Psoas muscle (tissue), 8 donors: ENCODE results near the gene SRXN1. TPM values are rescaled to one million over a fixed set of nuclear protein-coding genes. Genes with fewer than 3 reads are reported as not detected.
A peak's percentile ranks its signal among the peaks of the same experiment; 100 is the strongest.
"Not testable (repeated sequence)": the region's sequence is repeated elsewhere in the genome, so short reads cannot be mapped to it uniquely, and the experiment has no call there.

Experiments
- ATAC-seq, 4 donors: fragments of 200-7000 bp; cut with Tn5 transposase; one replicate each; pipeline ENCODE4 v1.9.1; 2020; ENCODE audit warnings: moderate library complexity in 3 of 4, mild to moderate bottlenecking in 2 of 4
- DNase-seq, 2 donors: peaks; one replicate each; pipeline ENCODE4 v3.0.0-alpha.2; 2020
- H3K27ac ChIP-seq: fragments of 200-600 bp; one replicate; pipeline ENCODE4 v1.8.0; 2022
- H3K27me3 ChIP-seq, 3 donors: fragments of 200-600 bp in 1 of 3; one replicate each; pipeline versions ENCODE4 v1.6.1 to v1.8.0; 2013 to 2022; ENCODE audit warnings: low read length in 2 of 3, mild to moderate bottlenecking in 2 of 3, moderate library complexity in 1 of 3; ENCODE audit not compliant: insufficient read depth in 3 of 3
- H3K36me3 ChIP-seq, 2 donors: fragments of 200-600 bp in 1 of 2; one replicate each; pipeline versions ENCODE4 v1.6.1 to v1.8.0; 2013 to 2022; ENCODE audit warnings: low read depth in 1 of 2, mild to moderate bottlenecking in 1 of 2, moderate library complexity in 1 of 2; ENCODE audit not compliant: insufficient read depth in 1 of 2
- H3K4me1 ChIP-seq: fragments of 200-600 bp; one replicate; pipeline ENCODE4 v1.8.0; 2022
- H3K4me3 ChIP-seq: fragments of 200-600 bp; one replicate; pipeline ENCODE4 v1.8.0; 2022; ENCODE audit warnings: mild to moderate bottlenecking
- H3K9me3 ChIP-seq: fragments of 200-600 bp; one replicate; pipeline ENCODE4 v1.8.0; 2022
- WGBS, 3 donors: extraction: QIAGEN DNeasy Blood & Tissue Kit; methylation state at CpG; one replicate each; pipeline versions ENCODE4 v1.1.6 to v1.1.7; 2013; 5-methylcytosine and 5-hydroxymethylcytosine counted together
- intact Hi-C, 2 donors: fragments of 100-400 bp; cut with DNase I; formaldehyde crosslinking; loops; one replicate each; pipeline versions ENCODE4 v1.11.0 to v1.14.2; 2022
- polyA plus RNA-seq, 3 donors: library from polyadenylated mRNA; stranded (reverse); fragments of 200-250 nt; gene quantifications; one replicate each; pipeline ENCODE4 v1.2.3, GENCODE V29; 2013
- total RNA-seq, 4 donors: library from RNA; stranded (reverse); fragmentation: NEBNext Ultra II Directional in 2 of 4; extraction: Animal tissue kit (Norgen Biotek cat#: 25700) in 2 of 4; gene quantifications; one replicate each; pipeline versions ENCODE4 v1.2.1 to v1.2.4, GENCODE V29; 2021 to 2023
- TF ChIP-seq, protein P1 (sequence below): fragments of 200-600 bp; IDR thresholded peaks from one replicate; pipeline ENCODE4 v1.8.0; 2022; ENCODE audit warnings: antibody characterized with exemption
- donor health status: healthy with polysubstance abuse.
- donor health status: DM: no; HTN: no; CAD: no; lungs with moderate emphysema.
- donor health status: Bipolar disorder and iron deficiency.
- donor health status: healthy.
- donor health status: DM: yes; HTN: yes; CAD: no.
- donor health status: DM: no; HTN: no; CAD: no.
- donor health status: DM: no; HTN: no; CAD: no.
- donor health status: DM: yes; HTN: yes; CAD: no.

SRXN1 gene
- total and polyA plus RNA-seq, 7 donors = 30.7 to 172 (median 69.6) TPM

DNA sequence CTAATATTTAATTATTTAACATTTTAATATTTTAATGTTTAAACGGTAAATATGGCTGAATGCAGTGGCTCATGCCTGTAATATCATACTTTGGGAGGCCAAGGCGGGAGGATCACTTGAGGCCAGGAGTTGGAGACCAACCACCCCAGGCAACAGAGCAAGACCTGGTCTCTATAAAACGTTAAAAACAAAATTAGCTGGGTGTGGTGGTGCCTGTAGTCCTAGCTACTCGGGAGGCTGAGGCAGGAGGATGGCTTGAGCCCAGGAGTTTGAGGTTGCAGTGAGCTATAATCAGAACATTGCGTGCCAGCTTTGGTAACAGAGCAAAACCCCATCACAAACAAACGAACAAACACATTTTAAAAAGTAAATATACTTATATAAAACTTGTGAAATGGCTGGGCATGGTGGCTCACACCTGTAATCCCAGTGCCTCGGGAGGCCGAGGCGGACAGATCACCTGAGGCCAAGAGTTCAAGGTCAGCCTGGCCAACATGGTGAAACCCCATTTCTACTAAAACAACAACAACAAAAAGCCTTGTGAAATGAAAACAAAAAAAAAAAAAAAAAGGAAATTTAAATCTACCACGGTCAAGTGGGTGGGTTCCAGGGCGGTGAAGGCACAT lies 8.2 kb downstream of the SRXN1 start:
- Histone ChIP-seq H3K4me3 (no peak overlapping the region), H3K9me3 (no peaks in the 10 kb centered on the region), H3K36me3 (peaks cover 11 to 34% of the 10 kb centered on the region in 2 donors), H3K4me1 (peaks cover 6% of the 10 kb centered on the region), H3K27ac (no peak overlapping the region), H3K27me3 (peaks cover 0 to 10% (median 4%) of the 10 kb centered on the region in 3 donors)
- TF ChIP-seq, protein P1, sequence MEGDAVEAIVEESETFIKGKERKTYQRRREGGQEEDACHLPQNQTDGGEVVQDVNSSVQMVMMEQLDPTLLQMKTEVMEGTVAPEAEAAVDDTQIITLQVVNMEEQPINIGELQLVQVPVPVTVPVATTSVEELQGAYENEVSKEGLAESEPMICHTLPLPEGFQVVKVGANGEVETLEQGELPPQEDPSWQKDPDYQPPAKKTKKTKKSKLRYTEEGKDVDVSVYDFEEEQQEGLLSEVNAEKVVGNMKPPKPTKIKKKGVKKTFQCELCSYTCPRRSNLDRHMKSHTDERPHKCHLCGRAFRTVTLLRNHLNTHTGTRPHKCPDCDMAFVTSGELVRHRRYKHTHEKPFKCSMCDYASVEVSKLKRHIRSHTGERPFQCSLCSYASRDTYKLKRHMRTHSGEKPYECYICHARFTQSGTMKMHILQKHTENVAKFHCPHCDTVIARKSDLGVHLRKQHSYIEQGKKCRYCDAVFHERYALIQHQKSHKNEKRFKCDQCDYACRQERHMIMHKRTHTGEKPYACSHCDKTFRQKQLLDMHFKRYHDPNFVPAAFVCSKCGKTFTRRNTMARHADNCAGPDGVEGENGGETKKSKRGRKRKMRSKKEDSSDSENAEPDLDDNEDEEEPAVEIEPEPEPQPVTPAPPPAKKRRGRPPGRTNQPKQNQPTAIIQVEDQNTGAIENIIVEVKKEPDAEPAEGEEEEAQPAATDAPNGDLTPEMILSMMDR = no peak
- intact Hi-C loops = loop anchor here (1.0 to 5.0 kb wide), 2 partner anchors 83 kb away; no protein-coding TSS in a partner anchor
- no peak for DNase-seq
- no peak for ATAC-seq
- WGBS, 3 donors = 66 to 71% (median 68%) methylated on average over 11 of the region's 11 CpGs

DNA sequence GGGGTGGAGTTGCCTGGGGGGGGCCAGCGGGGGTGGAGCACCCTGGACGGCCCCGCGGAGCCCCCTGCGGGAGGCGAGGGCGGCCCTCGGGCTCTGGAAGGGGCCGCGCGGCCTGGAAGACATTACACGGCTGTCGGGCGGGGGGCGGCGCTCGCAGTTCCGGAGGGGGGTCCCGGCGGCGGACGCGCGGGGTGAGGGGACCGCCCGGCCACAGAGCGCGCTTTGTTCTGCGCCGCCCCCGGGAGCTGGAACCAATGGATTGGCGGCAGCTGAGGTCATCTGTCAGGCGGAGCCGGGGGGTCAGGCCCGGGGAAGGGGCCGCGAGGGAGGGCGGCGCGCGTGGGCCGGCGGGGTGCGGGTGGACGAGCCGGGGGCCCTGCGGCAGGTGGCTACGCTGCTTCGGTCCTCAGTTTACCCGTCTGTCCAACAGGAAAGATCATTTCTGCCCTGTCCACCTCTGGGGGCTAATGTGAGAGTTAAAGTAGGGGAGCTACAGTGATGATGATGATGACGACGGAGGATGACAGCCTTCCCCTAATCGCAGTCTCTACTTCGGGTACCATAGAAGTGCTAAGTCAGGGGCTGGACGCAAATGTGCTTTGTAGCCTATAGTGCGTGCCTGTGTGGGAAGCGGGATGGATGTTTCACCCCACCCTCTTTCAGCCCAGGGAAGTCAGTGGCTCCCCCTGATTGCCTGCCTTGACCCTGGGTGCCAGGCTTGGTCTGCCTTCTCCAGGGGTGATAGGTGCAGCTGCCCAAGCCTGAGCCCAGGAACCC lies 10.4 kb downstream of the SRXN1 start:
- no peak for ATAC-seq
- intact Hi-C loops = no loop called here
- DNase-seq = peak in 1 of 2 donors; percentile 68

DNA sequence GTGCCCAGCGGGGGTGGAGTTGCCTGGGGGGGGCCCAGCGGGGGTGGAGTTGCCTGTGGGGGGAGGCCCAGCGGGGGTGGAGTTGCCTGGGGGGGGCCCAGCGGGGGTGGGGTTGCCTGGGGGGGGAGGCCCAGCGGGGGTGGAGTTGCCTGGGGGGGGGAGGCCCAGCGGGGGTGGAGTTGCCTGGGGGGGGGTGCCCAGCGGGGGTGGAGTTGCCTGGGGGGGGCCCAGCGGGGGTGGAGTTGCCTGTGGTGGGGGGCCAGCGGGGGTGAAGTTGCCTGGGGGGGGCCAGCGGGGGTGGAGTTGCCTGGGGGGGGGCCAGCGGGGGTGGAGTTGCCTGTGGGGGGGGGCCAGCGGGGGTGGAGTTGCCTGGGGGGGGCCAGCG lies 11.0 kb downstream of the SRXN1 start:
- H3K4me3 ChIP-seq, intact Hi-C loops: not testable (repeated sequence)
- 0 to 12% methylated on average over 2 to 5 of the region's 13 CpGs; no CpG with 5 or more reads in 1 of the 3 donors for WGBS, 3 donors

More for the DNA sequence above, 10.4 kb downstream of the SRXN1 start:
- Histone ChIP-seq H3K4me1 (peaks cover 6% of the 10 kb centered on the region), H3K9me3 (no peaks in the 10 kb centered on the region), H3K27me3 (peaks cover 0 to 10% (median 4%) of the 10 kb centered on the region in 3 donors), H3K36me3 (peaks cover 0 to 12% of the 10 kb centered on the region in 2 donors), H3K27ac (peak overlapping the region; percentile 9), H3K4me3 (peak overlapping the region; percentile 51)
- 4 to 14% (median 7%) methylated on average over 11 to 57 of the region's 57 CpGs for WGBS, 3 donors
- TF ChIP-seq, protein P1 = no peak

DNA sequence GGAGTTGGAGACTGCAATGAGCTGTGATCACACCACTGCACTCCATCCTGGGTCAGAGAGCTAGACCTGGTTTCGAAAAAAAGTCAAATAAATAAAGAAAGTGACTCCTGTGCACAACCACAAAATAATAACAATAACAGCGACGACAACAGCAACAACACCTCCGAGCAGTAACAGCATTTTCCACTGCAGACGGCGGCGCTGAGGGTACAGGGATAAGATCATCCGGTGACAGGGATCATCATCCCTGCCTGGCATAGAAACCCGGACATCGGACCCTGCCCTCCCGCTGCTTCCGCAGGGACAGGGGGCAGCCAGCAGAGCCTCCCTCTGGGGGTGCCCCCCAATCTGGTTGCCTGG lies 11.5 kb downstream of the SRXN1 start:
- H3K27me3 ChIP-seq = peaks cover 0 to 10% (median 4%) of the 10 kb centered on the region in 3 donors
- H3K4me3 ChIP-seq = no peak overlapping the region
- 13 to 15% (median 14%) methylated on average over 12 of the region's 12 CpGs for WGBS, 3 donors
- no peaks in the 10 kb centered on the region for H3K9me3 ChIP-seq
- peaks cover 6% of the 10 kb centered on the region for H3K4me1 ChIP-seq
- DNase-seq (no peak), ATAC-seq (no peak)
- TF ChIP-seq, protein P1 = no peak
- no peak overlapping the region for H3K27ac ChIP-seq
- intact Hi-C loops = no loop called here
- peaks cover 0 to 1% of the 10 kb centered on the region in 2 donors for H3K36me3 ChIP-seq

More for the DNA sequence above, 11.0 kb downstream of the SRXN1 start:
- not testable (repeated sequence) for H3K4me1 ChIP-seq, DNase-seq, H3K36me3 ChIP-seq, ATAC-seq, H3K27ac ChIP-seq, H3K9me3 ChIP-seq
- peaks cover 0 to 10% (median 4%) of the 10 kb centered on the region in 3 donors for H3K27me3 ChIP-seq
